GM18508 (cell line): Measurements from ENCODE around the gene ELK1.
"Not testable (repeated sequence)": the region's sequence is repeated elsewhere in the genome, so short reads cannot be mapped to it uniquely, and the experiment has no call there.

Source experiments
- ATAC-seq: cut with Tn5 transposase; IDR thresholded peaks from one replicate; pipeline ENCODE4 v1.9.1; 2021; ENCODE audit warnings: moderate number of reproducible peaks; ENCODE audit not compliant: insufficient read depth, unreplicated experiment

Gene ELK1, protein sequence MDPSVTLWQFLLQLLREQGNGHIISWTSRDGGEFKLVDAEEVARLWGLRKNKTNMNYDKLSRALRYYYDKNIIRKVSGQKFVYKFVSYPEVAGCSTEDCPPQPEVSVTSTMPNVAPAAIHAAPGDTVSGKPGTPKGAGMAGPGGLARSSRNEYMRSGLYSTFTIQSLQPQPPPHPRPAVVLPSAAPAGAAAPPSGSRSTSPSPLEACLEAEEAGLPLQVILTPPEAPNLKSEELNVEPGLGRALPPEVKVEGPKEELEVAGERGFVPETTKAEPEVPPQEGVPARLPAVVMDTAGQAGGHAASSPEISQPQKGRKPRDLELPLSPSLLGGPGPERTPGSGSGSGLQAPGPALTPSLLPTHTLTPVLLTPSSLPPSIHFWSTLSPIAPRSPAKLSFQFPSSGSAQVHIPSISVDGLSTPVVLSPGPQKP

DNA sequence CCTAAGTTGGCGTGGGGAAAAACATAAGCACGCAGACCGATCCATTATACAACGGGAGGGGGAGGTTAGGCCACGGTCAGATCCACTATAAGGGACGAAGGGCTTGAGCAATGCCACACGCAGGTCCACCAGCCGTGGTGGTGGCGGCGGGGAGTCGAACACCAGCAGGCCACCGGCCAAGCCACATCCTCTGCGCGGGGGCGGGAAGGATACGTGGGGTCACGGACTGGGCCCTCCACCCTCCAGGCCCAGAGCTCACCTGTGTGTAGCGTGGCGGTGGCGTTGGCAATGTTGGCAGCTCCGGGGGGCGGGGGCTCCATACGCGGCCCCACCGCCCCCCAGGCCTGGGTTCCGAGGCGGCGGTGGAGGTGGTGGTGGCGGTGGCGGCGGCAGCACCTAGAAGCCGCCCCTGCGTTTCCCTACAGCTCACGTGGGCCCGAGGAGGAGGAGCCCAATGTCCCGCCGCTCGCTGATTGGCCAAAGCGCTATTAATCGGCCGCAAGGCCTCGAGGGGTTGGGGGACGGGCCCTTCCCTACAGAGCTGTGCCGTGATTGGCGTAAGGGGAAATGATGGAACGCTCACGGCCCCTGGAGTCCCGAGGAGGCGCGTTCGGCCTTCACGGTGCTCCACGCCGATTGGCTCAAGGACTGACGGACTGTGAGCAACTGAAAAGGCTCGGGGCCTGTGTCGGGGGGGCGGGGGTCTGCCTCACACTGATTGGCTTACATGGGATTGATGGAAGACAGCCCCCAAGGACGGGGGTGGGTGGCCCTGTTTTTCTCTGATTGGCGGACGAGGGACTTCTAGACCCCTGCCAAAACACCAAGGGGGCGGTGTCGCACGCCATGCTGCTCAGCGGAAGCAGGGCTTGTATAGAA, at the start of gene ELK1:
Gene ELK1, minus strand, starts transcription at position 400 of the 879 bp plus-strand sequence. CDS start 9,122 bp downstream, outside the sequence.
- peak; percentile 61 for ATAC-seq

DNA sequence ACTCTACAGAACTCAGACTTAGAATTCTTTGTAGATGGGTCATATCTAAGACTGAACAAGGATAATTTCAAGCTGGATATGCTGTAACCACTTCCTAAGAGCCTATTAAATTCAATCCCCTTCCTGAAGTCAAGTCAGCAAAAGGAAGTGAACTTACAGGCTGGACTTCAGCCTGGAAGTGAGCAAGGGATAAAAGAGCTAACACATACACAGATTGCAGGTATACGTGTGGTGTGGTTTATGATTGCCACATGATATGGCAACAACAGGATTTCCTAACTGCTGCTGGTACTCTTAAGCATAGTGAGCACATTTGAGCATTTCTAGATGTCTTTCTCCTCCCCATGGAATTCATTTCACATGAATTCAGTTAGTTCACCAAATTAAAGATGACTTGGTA, 46.8 kb upstream of the ELK1 start:
- ATAC-seq = no peak

DNA sequence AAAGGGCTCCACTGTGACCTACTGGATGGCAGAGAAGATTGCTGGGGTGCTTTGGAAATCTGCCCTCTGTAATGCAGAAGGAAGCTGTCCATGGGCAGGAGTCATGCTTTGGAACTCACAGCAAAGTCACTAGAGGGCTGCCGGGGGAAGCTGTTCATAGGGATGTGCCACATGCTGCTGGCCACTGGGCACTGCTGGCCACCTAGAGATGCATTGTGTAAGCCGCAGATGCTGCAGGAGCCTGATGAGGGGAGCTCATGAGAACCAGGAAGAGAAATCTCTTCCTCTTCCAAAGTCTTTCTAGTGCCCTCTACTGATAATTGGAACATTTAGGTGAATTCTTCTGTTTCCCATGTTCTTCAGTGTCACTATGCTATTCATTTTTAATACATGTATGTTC, 39.8 kb upstream of the ELK1 start:
- ATAC-seq = no peak

DNA sequence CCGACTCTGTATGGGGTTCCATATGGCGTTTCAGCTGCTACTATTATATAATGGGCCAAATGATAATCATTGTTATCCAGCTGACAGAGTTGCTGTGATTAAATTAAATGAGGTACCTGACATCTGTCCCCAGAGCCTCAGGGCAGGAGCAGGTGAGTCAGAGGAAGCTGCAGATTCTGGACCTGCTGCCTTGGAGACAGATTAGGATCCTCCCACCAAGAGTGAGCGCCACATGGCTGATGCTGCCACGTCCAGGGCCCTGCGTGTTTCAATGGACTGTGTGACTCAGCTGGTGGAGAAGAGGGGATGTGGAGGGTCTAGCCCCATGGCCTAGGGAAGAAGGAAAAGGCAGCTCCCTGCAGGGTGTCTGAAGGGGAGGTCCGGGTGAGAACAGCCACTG, 36.9 kb upstream of the ELK1 start:
- no peak for ATAC-seq

DNA sequence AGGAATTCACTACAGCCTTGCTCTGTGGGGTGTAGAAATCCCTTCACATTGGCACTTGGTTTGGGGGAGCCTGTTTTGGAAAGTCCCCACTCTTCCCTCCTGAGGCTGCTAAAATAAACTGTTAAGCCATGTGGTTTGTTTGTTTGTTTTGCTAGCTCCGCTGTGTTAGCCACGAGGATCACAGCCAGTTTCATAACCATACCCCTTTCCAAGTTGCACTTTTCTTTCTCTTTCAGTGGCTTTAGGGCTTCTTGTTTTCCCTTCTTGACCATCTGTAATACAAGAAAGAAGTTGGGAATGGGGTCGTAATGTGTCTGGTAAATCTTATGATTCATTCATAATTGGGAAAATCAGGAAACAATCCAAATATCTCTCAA, 33.5 kb upstream of the ELK1 start:
- ATAC-seq = no peak

DNA sequence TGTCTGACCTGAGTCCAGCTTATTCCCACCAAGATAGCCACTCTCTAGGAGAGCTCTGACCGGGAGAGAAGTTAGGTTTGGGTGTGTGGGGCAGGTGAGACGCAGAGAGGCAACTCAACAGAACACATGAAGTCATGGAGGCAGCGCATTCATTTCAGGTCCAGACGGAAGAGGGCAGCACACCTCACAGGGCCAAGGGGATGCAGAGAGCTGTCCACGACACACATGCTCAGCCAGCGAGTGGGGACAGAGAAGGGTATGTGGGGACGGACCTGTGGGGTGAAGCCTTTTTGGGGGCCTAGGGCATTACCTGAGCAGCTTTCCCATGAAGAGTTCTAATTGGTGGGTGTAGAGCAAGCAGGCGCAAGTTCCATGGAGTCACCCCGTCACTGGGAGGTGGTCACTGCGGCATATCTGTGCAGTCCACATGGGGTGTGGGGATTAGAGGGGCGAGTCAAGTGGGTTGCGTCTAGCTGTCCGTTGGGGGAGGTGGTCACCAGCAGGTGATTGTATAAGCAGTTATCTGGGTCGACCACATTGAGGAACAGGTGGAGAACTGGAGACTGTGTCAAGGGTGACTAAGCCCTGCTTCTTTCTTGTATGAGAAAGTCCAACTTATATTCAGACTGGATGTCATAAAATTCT, 32.9 kb upstream of the ELK1 start:
- ATAC-seq = no peak

DNA sequence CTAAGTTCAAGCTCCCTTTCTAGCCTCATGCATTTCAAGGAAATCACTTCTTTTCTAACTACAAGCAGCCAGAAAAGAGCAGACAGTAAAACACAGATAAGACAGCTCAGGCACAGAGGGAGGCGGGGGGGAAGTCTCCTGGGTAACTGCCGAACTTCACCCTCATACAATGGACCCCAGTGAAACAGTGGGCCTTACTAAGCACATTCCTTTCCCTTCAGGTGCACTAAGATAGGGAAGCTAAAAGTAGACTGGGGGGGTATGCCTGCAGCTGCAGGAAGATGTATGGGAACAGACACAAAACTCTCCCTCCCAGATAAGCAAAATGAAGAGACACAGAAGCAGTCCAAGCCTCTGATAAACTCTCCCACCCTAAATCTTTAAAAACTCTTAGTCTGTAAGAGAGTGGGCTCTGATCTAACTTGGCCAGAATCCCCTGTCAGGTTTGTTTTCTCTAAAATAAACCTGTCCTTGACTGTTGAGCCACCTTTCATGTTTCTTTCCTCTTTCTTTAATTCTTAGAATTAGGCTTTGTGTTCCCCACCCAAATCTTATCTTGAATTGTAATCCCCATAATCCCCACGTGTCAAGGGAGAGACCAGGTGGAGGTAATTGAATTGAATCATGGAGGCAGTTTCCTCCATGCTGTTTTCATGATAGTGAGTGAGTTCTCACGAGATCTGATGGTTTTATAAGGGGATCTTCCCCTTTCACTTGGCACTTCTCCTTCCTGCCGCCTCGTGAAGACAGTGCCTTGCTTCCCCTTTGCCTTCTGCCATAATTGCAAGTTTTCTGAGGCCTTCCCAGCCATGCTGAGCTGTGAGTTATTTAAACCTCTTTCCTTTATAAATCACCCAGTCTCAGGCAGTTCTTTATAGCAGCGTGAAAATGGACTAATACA, 25.8 kb upstream of the ELK1 start:
- ATAC-seq = not testable (repeated sequence)

DNA sequence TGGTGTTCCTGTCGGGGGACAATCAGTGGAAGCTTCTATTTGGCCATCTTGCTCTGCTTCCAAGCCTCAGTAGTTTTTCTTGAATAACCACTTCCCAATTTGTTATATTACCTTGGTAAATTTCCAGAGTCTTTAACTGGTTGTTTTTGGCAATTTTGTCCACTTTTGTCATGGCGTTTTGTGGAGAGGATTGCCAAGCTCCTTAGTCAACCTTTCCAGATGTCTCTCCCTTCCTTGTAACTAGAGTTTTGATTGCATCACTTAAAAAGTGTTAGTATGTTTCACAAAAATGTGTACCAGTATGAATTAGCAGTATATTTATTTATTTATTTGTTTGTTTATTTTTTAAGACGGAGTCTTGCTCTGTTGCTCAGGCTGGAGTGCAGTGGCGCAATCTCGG, 24.4 kb upstream of the ELK1 start:
- ATAC-seq = no peak

DNA sequence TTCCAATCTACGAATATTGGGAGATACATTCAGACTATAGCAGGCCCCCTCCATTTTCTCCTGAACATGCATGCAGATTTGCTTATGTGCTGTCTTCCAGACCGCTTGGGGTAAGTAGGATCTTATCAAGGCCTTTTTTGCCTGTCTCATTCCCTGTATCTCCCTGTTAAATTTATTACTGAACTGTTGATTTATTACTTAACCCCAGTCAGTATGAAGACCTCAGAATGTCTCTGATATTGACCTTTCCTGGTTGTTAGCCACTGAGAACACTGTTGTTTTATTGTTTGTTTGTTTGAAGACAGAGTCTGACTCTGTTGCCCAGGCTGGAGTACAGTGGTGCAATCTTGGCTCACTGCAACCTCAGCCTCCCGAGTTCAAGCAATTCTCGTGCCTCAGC, 15.4 kb upstream of the ELK1 start:
- not testable (repeated sequence) for ATAC-seq

DNA sequence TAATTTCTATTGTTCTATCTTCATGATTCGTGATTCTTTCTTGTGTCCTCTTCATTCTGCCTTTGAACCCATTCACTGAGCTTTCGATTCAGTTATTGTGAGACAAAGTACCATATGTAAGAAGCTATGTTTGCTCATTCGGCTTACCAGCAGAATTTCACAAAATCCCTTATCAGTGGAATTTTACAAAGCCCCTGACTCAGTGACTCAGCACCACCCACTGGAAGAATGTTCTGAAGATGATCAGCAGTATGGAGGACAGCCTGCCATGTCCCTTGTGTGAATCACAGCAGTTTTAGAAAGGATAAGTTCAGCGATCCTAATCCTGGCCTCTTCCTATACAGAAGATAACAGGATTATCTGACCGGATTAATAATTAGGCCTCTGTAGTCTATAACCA, 14.4 kb upstream of the ELK1 start:
- no peak for ATAC-seq

DNA sequence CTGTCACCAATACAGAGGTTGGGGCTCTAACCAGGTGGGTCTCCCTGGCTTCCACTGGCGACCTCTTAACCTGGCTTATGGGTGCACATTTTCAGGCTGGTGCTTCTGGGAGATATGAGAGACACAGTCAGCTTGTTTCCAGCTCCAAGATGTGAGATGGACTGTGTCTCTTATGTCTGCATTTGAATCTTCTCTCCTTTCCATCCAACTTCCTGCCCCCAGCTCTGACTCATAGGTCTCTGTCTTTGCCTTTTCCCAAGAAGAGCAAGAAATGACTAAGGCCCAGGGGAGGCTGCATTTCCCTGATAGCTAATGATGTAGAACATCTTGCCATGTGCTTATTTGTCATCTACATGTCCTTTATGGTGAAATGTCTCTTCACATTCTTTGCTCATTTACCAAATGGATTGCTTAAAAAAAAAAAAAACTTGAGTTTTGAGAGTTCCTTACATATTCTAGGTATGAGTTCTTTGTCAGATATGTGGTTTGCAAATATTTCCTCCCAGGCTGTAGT, 11.8 kb upstream of the ELK1 start:
- no peak for ATAC-seq

DNA sequence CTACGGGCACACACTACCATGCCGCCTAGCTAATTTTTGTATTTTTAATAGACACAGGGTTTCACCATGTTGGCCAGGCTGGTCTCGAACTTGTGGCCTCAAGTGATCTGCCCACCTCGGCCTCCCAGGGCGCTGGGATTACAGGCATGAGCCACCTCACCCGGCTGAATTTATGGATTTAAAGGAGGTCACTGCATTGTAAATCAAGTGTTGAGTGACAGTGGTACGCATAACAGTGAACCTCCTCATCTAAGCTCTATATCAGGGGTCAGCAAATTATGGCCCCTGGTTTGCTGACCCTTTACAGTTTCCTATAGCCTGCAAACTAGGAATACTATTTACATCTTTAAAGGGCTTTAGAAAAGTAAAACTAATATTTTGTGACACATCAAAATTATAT, 11.2 kb upstream of the ELK1 start:
- no peak for ATAC-seq

DNA sequence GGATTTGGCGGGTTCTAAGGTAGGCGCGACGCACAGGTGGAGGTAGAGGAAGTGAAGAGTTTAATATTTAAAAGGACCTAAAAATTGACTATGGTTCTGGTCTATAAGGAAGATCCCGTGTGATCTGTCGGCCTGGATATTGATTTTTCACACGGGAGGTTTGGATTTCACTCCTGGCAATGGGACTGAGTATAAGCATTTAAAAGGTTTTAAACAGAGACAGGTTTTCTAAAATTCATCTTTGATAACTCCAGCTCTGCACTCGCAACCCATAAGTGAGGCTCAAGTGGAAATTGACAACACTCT, 9.0 kb upstream of the ELK1 start:
- no peak for ATAC-seq

DNA sequence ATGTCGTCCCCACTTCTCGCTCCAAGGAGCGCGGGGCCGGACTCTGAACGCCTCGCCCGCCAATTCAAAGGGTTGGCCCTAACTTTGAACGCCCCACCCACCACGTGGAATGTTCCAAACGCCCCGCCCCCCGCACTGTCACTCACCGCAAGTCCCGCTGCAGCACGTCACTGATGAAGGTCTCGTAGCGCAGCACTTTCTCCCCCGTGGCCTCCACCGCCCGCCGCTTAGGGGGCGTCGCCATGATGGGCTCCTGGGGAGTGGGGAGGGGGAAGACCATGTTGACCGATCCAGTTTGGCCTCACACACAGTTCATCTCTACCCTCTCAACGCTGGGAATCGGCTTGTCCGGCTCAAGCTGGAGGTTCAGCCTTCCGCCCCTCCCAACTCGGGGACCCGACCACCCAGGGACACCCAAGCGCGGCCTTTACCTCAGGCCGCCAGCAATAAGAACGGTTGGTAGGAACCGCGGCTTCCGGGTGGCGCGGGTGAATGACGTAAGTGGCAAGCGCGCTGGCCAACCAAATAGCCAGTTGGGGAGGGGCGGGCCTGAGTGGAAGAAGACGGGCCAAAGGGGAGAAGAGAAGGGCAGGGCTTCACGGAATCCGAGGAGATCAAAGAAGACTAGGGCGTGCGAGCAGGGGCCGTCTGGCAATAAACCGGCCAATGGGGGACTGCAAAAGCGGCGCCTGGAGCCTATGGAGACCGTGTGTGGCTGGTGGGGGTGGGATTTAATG, 8.5 kb upstream of the ELK1 start, which contains the start of gene UXT:
Gene UXT, minus strand, starts transcription at position 497 of the 737 bp plus-strand sequence. Its CDS starts 253 bp downstream, at position 244.
- peak; percentile 49 for ATAC-seq

DNA sequence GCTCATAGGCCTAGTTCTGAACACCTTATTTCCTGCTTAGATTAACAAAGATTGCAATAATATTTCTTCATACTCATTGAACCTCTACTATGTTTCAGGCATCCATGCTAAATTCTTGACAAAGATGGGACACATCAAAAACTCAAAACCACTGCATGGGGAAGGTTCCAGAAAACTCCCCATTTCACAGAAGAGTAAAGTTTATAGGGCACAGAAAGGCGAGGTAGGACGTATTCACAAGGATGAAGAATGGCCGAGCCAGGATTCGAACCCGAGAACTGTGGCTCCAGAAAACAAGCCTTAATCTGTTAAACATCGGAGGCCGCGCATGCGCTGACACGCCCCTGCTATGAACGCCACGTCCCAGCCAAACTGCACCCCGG, 7.9 kb upstream of the ELK1 start:
- no peak for ATAC-seq

DNA sequence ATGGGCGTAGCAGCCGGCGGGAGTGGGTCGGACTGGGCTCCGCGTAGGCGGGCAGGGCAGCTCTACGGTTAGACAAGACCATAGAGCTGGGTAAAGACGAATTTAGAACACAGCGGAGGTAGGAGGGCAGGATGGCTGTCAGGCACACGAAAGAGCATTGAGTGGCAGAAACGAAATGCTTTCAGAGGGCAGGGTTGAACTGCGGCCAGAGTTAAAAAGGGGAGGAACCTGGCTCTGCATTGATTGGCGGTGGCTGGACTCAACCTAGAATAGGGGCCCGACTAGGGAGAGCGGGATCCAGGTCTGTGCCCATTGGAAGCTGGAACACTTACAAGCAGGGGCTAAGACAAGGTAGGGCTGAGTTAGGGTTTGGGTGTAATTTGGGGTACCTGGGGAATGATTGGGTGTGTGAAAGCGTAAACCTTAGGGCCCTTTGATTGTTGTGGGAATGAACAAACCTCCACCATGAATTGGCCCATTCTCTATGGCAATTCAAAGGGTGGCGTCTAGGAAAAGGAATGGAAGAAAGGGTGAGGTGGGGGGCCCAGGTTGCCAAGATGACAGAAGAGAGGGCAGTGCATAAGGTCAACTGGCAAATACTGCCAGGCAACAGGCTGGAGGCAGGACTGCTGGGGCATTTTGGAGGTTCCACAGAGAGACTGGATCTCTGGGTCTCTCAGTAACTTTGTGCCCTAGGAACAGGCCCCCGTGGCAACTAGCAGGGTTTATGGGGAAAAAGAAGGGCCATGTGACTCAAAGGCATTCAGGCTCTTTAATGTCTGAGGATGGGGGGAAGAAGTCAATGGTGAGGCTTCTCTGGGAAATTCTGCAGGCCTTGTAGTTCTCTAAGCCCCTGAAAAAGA, 911 bp upstream of the ELK1 start:
- no peak for ATAC-seq

DNA sequence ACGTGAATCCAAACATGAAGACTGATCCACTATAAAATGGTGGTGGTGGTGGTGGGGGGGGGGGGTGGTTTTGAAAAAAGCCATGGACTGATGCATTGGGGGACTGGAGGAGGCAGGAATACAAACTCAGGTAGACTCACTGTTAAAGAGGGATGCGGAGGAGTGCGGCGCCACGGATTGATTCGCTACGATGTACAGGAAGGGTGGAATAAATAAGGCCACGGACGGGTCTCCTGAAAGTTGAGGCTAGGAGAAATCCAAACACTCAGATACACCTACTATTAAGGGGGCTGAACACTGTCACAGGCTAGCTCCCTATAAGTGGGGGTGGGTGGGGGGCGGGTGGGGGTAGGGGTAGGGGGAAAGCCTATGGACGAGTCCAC, 591 bp downstream of the ELK1 start:
- no peak for ATAC-seq

DNA sequence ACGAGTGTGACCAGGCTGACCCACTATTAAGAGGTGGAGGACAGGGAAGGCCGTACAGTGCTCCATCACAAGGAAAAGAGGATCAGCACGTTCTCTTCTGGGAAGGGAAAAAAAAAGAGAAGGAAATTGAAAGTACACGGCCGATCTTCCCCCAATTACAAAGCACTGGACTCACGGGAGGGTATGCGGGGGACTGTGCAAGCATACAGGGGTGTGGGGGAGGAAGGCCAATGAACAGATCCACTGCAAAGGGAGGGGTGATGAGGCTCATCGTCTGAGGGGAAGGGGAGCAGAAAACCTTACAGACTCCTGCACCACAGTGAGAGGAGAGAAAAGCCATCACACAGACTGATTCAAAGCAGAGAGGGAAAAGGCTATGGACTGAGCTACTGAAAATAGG, 1.1 kb downstream of the ELK1 start:
- ATAC-seq = no peak
